BE2C (cell line): ENCODE measurements around the gene OR2V1.

ENCODE experiments used
- DNase-seq: peaks from one replicate; pipeline ENCODE4 v3.0.0-alpha.2; 2020
- H3K27me3 ChIP-seq: fragments of 250-450 bp; sonication (Bioruptor Pico); 2 replicates; pipeline ENCODE4 v1.5.1; 2020; ENCODE audit warnings: mild to moderate bottlenecking
- H3K36me3 ChIP-seq: fragments of 250-450 bp; sonication (Bioruptor Pico); 2 replicates; pipeline ENCODE4 v1.5.1; 2020; ENCODE audit warnings: mild to moderate bottlenecking
- H3K4me1 ChIP-seq: fragments of 250-450 bp; sonication (Bioruptor Pico); 2 replicates; pipeline ENCODE4 v1.5.1; 2020
- H3K4me3 ChIP-seq: 2 replicates; pipeline ENCODE4 v1.5.1; 2011; ENCODE audit warnings: low read depth, low read length
- H3K9me3 ChIP-seq: fragments of 250-450 bp; sonication (Bioruptor Pico); 2 replicates; pipeline ENCODE4 v1.5.1; 2020
- CTCF ChIP-seq: IDR thresholded peaks from 2 replicates; pipeline ENCODE4 v1.5.1; 2012; ENCODE audit warnings: mild to moderate bottlenecking, low read depth, low read length

The OR2V1 gene

GRCh38 chr5:181092428-181092827, 38.5 kb downstream of the OR2V1 start:
- TF ChIP-seq CTCF = no peak
- no peak for DNase-seq
- Histone ChIP-seq H3K4me3 (no peak overlapping the region), H3K4me1 (no peaks in the 10 kb centered on the region), H3K9me3 (no peaks in the 10 kb centered on the region), H3K36me3 (no peaks in the 10 kb centered on the region), H3K27me3 (no peaks in the 10 kb centered on the region)

GRCh38 chr5:181088289-181088688, 42.7 kb downstream of the OR2V1 start:
- peaks cover 23% of the 10 kb centered on the region for H3K27me3 ChIP-seq
- H3K9me3 ChIP-seq = no peaks in the 10 kb centered on the region
- H3K36me3 ChIP-seq = no peaks in the 10 kb centered on the region
- TF ChIP-seq CTCF = peak; percentile 62
- DNase-seq = no peak
- no peaks in the 10 kb centered on the region for H3K4me1 ChIP-seq
- H3K4me3 ChIP-seq = no peak overlapping the region

GRCh38 chr5:181087309-181087708, 43.7 kb downstream of the OR2V1 start:
- TF ChIP-seq CTCF = no peak
- H3K9me3 ChIP-seq = no peaks in the 10 kb centered on the region
- H3K4me1 ChIP-seq = no peaks in the 10 kb centered on the region
- no peak for DNase-seq
- H3K36me3 ChIP-seq = no peaks in the 10 kb centered on the region
- peaks cover 23% of the 10 kb centered on the region for H3K27me3 ChIP-seq
- no peak overlapping the region for H3K4me3 ChIP-seq

GRCh38 chr5:181086884-181087205, 44.1 kb downstream of the OR2V1 start:
- no peak for DNase-seq
- Histone ChIP-seq H3K9me3 (no peaks in the 10 kb centered on the region), H3K4me1 (no peaks in the 10 kb centered on the region), H3K36me3 (no peaks in the 10 kb centered on the region), H3K27me3 (peaks cover 23% of the 10 kb centered on the region), H3K4me3 (no peak overlapping the region)
- TF ChIP-seq CTCF = no peak

GRCh38 chr5:181086026-181086883, 44.7 kb downstream of the OR2V1 start:
- no peaks in the 10 kb centered on the region for H3K9me3 ChIP-seq
- no peaks in the 10 kb centered on the region for H3K36me3 ChIP-seq
- H3K4me3 ChIP-seq = no peak overlapping the region
- peaks cover 23% of the 10 kb centered on the region for H3K27me3 ChIP-seq
- no peaks in the 10 kb centered on the region for H3K4me1 ChIP-seq
- no peak for DNase-seq
- no peak for TF ChIP-seq CTCF

- Histone ChIP-seq H3K9me3 (no peaks in the 10 kb centered on the region), H3K4me3 (no peak overlapping the region), H3K4me1 (no peaks in the 10 kb centered on the region), H3K27me3 (peaks cover 23% of the 10 kb centered on the region), H3K36me3 (no peaks in the 10 kb centered on the region)
- no peak for TF ChIP-seq CTCF
- no peak for DNase-seq
These were observed 46.3 kb downstream of the OR2V1 start for GRCh38 chr5:181084621-181085195.
